Right lobe of liver (tissue), 4 donors: ENCODE results near the gene LOXL1.

Experiments used
- POLR2A ChIP-seq: fragments of 450-650 bp; IDR thresholded peaks from one replicate; pipeline ENCODE4 v1.6.1; 2017; ENCODE audit warnings: antibody characterized with exemption, mild to moderate bottlenecking
- TF ChIP-seq, protein P1 (sequence below), 4 donors: fragments of 200-600 bp in 3 of 4; fragments of 450-650 bp in 1 of 4; IDR thresholded peaks; one replicate each; pipeline versions ENCODE4 v1.5.1 to v1.8.0; 2016 to 2022; ENCODE audit warnings: antibody characterized with exemption in 4 of 4, mild to moderate bottlenecking in 2 of 4
- donor health status: DM: no; HTN: no; CAD: no.
- donor health status: DM: no; HTN: no; CAD: no.
- donor health status: DM: no; HTN: yes; CAD: no.

DNA sequence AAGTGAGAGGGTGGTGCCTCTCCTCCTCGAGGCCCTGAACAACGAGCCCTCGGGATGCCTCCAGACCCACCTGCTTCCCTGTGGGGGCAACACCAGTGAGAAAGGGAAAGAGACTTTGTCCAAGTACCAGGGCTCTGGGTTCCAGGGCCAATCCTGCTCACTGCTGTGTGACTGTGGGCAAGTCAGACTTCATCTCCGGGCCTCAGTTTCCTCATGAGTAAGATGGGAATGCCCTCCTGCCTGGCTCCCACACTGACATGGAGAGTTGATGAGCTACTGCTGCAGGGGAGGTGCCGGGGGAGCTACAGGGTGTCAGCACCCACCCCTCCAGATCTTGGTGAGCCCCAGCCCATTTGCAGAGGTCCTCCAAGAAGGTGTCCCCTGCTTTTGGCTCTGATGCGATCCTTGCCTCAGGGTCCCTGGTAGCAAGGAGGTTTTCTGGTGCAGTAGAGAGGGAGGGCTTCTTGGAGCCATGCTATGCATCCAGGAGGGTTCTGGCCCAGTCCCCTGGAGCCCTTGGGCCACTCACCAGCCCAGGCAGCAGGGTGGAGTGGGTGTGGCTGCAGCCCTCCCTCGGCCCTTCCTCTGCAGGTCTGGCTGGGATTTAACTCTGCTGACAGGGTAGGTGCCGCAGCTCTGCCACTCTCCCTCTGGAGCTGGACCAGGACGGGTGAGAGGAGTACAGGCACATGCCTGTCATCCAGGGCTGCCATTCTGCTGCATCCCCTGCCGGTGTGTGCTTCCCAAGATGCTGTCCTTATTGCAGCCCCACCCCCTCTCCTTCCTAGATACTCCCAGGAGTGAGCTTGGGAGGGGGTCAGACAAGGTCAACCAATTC, 26.9 kb downstream of the LOXL1 start:
- TF ChIP-seq, protein P1, sequence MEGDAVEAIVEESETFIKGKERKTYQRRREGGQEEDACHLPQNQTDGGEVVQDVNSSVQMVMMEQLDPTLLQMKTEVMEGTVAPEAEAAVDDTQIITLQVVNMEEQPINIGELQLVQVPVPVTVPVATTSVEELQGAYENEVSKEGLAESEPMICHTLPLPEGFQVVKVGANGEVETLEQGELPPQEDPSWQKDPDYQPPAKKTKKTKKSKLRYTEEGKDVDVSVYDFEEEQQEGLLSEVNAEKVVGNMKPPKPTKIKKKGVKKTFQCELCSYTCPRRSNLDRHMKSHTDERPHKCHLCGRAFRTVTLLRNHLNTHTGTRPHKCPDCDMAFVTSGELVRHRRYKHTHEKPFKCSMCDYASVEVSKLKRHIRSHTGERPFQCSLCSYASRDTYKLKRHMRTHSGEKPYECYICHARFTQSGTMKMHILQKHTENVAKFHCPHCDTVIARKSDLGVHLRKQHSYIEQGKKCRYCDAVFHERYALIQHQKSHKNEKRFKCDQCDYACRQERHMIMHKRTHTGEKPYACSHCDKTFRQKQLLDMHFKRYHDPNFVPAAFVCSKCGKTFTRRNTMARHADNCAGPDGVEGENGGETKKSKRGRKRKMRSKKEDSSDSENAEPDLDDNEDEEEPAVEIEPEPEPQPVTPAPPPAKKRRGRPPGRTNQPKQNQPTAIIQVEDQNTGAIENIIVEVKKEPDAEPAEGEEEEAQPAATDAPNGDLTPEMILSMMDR (IDR thresholded peaks at IDR 0.05), result no peak
- TF ChIP-seq POLR2A, result no peak
